CD4-positive, alpha-beta T cell treated with Interleukin-15 for 1 hour (primary cell): ENCODE measurements around the gene CA7.
A peak's percentile ranks its signal among the peaks of the same experiment; 100 is the strongest.
"Not testable (repeated sequence)": the region's sequence is repeated elsewhere in the genome, so short reads cannot be mapped to it uniquely, and the experiment has no call there.

Source experiments
- DNase-seq: peaks from one replicate; pipeline ENCODE4 v3.0.0-alpha.2; 2020

CA7 gene

DNA sequence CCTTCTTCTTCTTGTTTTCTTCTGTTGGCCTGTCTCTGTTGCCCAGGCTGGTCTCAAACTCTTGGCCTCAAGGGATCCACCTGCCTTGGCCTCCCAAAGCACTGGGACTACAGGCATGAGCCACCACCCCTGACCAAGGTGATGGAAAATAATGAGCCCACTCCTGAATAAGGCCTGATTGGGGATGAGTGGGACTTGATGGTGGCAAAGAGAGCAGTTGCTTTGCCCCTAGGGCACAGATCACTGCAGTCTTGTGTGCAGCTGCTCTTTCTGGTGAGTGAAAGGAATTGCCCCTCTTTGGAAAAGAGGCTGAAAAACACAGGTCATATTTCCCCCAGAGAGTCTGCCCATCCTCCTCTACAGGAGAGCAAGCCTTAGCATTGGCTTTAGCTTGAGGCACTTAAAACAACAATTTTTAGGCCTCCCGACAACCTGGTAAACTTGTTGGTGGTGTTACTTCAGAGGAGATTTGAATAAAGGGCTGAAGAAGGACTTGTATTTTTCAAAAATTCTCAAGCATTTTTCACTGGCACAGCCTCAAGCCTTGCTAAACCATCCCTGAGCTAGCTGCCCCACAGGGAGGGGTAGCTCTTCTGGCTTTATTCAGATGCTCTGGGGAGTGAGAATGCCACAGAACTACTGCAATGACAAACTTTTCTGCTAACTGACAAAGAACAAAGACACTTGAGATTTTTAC is 30.0 kb downstream of the CA7 start:
- no peak for DNase-seq

DNA sequence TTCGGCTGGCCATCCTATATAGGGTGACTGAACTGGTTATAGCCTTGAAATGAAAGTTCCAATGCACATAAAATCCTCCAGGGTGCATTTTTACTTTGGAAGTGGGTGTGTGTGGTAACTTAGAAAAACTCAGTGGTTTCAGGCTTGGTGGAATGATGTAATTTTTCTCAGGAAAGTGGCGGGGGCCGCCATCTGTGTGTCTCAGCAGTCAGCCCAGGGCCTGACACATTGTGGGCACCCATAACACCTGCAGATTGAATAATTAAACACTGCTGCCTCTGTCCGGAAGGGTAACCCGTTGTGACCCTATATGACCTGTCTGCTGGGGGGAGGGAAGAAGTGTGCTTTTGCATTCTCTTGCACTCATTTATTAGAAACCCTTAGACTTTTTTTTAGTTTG is 33.9 kb downstream of the CA7 start:
- no peak for DNase-seq

GRCh38 chr16:66880288-66881013 is 36.2 kb downstream of the CA7 start, which contains the start of gene PDP2:
PDP2 (plus strand) TSS chr16:66880515; CDS start chr16:66884285, 3,770 bp downstream.
- peak; percentile 90 for DNase-seq

- DNase-seq: no peak
Observed at GRCh38 chr16:66881014-66881417, 36.8 kb downstream of the CA7 start.

GRCh38 chr16:66881560-66881959 is 37.3 kb downstream of the CA7 start:
- DNase-seq: no peak

GRCh38 chr16:66881964-66882508 is 37.8 kb downstream of the CA7 start:
- no peak for DNase-seq

- no peak for DNase-seq
Observed at GRCh38 chr16:66882702-66883101, 38.5 kb downstream of the CA7 start.

DNA sequence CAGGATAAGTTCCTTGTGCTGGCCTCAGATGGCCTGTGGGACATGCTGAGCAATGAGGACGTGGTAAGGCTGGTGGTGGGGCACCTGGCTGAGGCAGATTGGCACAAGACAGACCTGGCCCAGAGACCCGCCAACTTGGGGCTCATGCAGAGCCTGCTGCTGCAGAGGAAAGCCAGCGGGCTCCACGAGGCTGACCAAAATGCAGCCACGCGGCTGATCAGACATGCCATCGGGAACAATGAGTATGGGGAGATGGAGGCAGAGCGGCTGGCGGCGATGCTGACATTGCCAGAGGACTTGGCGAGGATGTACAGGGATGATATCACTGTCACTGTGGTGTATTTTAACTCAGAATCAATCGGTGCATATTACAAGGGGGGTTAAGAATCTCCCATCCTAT is 41.3 kb downstream of the CA7 start:
- no peak for DNase-seq

DNA sequence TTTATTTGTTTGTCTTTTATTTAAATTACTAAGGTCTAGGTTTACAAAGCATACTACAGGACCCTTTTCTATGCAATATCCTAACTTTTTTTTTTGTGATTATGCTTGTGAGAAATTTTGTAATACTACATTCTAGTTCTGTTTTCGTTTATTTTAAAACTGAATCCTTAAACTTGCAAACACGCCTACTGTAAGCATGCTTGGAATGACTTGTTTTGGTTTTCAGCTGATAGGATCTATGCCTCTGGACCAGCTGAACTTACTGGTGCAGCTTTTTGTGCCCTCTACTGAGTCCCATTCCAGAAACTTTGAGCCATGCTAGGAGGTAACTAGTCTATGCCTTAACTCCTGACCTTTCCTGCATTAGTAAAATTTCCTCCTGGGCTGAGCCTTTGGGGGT is 42.1 kb downstream of the CA7 start:
- DNase-seq: no peak

DNA sequence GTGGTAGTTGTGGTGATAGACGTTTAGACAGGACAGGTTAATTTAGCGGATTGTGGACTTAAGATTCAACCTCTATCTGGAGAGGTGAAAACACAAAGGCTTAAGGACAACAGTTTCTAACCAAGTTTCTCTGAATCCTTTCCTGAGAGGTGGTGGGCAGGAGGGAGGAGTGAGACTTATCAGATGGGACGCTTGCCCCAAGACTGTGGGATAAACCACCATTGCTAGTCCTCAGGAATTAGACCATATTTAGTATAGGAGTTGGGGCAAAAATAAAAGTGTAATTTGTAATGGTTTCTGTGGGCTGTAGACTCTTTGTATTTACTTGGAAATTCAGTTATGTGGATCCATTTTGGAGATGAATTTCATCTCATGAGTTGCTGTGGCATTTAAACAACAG is 42.7 kb downstream of the CA7 start:
- no peak for DNase-seq

GRCh38 chr16:66888647-66889615 is 44.7 kb downstream of the CA7 start:
- DNase-seq: no peak

DNA sequence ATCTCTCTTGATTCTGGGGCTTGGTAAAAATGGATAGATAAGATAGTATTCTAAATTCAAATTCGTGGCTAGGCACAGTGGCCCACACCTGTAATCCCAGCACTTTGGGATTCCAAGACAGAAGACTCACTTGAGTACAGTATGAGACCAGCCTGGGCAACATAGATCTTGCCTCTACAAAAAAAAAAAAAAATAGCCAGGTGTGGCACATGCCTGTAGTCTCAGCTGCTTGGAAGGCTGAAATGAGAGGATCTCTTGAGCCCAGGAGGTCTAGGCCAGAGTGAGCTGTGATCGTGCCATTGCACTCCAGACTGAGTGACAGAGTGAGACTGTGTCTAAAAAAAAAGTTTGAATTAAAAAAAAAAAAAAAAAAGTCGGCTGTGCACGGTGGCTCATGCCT is 45.4 kb downstream of the CA7 start:
- no peak for DNase-seq

- no peak for DNase-seq
Observed at GRCh38 chr16:66890799-66891198, 46.6 kb downstream of the CA7 start.

DNA sequence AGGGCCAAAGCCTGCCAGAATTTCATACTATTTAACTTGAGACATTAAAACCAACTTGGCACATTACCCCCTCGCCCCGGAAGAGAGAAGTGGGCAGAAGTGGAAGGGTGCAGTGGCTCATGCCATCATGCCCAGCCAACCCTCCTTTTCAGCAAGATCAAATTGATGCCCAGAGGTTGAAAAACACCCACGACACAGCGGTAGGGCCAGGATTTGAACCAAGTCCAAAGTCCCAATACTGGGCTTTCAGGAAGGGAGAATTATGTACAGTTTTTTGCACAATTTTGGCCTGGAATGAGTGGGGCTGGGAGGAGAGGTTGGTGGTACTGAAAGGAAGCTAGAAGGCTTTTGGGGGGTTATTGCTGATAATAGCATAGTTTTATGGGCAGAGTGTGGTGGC is 47.1 kb downstream of the CA7 start:
- no peak for DNase-seq

- DNase-seq: no peak
Observed at GRCh38 chr16:66891797-66892196, 47.6 kb downstream of the CA7 start.

DNA sequence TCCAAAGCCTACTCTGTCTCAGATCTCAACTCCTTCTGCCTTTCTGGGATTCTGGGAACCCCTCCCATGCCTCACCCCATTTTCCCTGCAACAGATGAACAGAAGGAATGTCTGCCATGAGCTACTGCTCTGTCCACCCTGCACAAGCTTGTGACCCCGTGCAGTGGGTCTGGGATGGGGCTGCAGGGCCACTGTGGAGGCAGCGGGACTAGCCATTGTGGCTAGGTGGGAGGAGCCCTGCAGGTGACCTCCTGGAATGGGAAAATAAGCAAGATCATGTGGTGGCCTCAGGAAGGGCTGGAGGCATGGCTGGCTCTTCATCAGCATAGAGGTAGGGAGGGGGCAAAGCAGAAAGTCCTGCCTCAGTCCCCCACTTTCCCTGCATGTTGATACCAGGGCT is 49.8 kb downstream of the CA7 start:
- no peak for DNase-seq

DNA sequence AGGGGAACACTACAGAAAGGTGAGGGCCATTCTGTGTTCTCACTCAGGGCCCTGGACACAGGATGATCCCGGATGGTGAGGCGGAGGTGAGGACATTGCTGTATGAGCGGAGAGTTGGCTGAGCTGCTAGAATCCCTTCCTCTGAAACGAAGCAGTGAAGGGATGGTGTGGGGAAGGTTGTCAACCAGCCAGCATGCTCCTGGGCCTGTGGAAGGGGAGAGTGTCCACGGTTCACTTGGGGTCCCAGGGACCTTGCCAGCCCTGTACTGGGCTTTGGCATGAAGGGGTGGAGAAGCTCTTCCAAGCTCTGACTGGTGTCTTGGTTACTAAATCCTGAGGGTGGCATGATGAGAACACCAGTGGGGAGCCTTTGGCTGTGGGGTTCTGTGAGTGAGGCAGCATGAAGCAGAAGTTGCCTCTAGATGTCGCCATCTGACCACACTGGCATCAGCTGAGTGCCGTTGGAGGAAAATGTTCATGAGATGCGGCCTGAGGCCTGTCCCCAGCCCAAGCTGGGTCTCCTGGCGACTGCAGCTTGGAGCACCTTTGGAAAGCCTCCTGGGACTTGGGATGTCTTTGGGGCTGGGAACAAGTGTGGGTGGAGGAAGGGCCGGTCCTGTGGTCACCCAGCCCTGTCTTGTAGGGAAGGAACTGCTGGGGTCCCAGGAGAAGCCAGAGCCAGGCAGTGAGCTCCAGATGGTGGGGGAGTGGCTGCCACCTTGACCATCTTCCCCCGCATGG is 50.9 kb downstream of the CA7 start:
- peak; percentile 50 for DNase-seq

- no peak for DNase-seq
Observed at GRCh38 chr16:66895689-66895979, 51.4 kb downstream of the CA7 start.

GRCh38 chr16:66895999-66896398 is 51.8 kb downstream of the CA7 start:
- DNase-seq: no peak

DNA sequence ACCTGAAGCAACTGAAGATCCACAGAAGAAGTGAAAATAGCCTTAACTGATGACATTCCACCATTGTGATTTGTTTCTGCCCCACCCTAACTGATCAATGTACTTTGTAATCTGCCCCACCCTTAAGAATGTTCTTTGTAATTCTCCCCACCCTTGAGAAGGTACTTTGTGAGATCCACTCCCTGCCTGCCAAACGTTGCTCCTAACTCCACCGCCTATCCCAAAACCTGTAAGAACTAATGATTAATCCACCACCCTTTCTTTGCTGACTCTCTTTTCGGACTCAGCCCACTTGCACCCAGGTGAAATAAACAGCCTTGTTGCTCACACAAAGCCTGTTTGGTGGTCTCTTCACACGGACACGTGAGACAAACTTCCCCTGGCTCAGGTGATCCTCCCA is 52.5 kb downstream of the CA7 start:
- DNase-seq: not testable (repeated sequence)

DNA sequence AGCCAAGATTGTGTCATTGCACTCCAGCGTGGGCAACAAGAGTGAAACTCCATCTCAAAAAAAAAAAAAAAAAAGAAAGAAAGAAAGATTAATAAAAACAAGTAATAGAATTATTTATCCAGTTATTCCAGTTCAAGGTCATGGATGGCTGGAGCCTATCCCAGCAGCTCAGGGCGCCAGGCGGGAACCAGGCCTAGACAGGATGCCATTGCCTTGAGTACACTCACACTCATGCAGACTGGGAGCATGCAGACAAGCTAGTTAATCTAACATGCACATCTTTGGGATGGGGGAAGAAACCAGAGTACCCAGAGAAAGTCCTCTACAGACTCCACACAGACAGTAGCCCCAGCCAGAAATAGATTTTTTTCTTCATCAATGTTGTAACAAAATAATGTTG is 54.0 kb downstream of the CA7 start:
- no peak for DNase-seq

- DNase-seq: no peak
Observed at GRCh38 chr16:66898933-66899309, 54.7 kb downstream of the CA7 start.
